Ammon's horn (tissue), 1 donor: Measurements from ENCODE around the gene TOR1A.

Source experiments
- DNase-seq: peaks from one replicate; pipeline ENCODE4 v3.0.0-alpha.2; 2016; ENCODE audit warnings: low spot score

Gene TOR1A

GRCh38 chr9:129823935-129824601 lies at the start of gene TOR1A:
TSS of gene TOR1A (minus strand) at chr9:129824136. CDS start at chr9:129824085, 51 bp downstream.
- peak; percentile 95 for DNase-seq

- DNase-seq = no peak
These were observed 47.1 kb upstream of the TOR1A start for GRCh38 chr9:129871046-129871445.

GRCh38 chr9:129869585-129870501 lies 45.9 kb upstream of the TOR1A start:
- DNase-seq = no peak

DNA sequence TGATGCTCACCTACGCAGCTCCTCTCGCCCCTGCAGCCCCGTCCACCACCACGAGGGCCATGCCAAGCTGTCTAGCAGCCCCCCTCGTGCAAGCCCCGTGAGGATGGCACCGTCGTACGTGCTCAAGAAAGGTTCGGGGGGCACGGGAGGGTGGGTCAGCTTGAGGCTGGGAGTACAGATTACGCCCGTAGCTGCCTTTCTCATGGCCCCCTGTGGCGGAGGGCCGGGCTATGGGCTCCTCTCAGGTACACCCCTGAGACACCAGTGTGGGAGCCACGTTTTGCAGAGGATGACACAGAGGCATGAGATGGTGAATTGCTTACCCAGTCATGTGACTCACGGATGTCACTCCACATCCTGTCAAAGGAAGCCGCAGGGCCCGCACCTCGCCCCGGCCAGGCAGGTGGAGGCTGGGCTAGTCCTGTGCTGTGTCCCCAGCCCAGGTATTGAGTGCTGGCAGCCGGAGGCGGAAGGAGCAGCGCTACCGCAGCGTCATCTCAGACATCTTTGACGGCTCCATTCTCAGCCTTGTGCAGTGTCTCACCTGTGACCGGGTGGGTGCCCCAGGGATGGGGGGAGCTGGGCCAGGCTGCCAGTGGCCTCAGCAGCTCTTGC lies 45.0 kb upstream of the TOR1A start:
- DNase-seq = no peak

DNA sequence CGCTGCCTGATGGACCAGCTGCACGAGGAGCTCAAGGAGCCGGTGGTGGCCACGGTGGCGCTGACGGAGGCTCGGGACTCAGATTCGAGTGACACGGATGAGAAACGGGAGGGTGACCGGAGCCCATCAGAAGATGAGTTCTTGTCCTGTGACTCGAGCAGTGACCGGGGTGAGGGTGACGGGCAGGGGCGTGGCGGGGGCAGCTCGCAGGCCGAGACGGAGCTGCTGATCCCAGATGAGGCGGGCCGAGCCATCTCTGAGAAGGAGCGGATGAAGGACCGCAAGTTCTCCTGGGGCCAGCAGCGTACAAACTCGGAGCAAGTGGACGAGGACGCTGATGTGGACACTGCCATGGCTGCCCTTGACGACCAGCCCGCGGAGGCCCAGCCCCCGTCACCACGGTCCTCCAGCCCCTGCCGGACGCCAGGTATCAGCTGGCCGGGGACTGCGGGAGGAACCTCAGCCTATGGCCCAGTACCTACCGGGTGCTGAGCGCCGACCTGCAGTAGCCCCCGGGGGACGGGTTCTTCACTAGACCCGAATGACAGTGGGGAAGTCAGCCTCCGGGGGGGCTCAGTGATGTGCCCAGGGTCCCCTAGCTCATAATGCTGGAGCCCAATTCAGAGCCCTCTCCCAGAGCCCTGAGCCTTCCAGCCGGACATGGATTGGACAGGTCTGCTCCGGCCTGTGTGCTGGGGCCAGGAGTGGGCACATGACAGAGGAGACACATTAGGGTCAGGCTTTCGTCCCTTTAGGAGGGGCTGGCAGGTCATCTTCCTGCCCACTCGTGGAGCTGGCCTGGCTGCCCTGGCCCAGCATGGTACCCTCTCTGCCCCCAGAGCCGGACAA lies 44.3 kb upstream of the TOR1A start:
- no peak for DNase-seq

DNA sequence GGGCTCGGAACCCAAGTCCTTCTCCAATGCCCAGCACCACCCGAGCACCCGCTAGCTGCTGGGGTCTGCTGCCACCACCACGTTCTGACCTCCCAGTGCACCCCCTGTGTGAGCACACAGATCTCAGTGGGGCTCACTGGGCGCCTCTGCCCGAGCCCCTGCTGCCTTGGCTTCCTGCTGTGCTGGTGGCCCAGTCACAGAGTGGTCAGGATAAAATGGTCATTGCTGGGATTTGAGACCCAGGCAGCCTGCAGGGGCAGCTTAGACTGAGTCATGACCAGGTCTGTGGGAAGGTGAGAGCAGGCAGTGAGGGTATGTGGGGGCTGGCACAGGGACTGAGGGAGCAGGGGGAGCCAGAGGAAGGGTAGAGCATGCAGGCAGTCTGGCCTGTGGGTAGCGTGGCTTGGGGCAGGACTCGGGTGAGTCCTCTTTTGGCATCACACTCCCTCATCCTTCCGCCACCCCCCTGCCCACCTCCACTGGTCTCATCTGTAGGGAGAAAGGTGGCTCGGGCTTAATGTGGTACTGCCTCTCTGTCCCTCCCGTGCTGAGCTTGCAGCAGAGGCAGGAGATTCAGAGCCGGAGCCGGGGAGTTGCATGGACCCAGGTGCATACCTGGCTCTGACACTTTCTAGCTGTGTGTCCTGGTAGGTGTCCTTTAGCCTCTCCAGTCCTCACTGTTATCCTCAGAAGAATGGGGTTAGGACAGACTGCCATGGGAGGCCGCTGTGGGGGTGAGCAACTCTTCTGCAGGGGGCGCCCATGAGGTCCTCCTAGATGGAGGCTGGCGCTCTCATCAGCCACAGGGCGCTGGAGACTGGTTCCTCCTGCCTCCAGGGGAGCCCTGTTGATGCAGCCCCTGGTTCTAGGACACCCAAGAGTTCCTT lies 43.4 kb upstream of the TOR1A start:
- no peak for DNase-seq

- DNase-seq = peak; percentile 69
These were observed 42.6 kb upstream of the TOR1A start for GRCh38 chr9:129866394-129867135.

- no peak for DNase-seq
These were observed 41.9 kb upstream of the TOR1A start for GRCh38 chr9:129865668-129866320.

DNA sequence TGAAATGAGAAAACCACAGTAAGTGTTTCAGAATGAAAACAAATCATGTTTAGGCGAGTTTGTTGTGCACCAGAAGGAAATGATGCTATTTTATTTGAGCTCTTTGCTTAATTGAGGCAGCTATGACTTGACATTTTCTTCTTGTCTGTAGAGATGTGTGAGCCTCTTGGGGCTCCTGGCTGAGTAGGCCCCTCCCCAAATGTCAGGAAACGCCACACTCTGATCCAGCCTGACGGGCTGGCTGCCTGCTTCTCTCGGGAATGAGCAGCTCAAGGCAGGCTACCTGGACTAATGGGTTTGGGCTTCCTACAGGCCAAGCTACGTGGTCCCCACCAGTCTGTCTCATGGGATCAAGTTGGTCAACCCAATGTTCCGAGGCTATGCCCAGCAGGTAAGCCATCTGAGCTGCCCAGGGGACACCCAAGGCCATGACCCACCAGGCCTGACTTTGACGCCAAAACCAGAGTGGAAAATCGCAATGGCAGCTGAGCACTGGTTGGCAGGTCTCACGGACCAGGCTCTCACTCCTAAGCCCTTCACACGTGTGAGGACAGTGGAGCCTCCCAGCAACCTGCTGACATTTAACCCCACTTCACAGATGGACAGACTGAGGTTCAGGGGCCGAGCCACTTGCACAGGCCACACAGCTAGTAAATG lies 41.2 kb upstream of the TOR1A start:
- no peak for DNase-seq

DNA sequence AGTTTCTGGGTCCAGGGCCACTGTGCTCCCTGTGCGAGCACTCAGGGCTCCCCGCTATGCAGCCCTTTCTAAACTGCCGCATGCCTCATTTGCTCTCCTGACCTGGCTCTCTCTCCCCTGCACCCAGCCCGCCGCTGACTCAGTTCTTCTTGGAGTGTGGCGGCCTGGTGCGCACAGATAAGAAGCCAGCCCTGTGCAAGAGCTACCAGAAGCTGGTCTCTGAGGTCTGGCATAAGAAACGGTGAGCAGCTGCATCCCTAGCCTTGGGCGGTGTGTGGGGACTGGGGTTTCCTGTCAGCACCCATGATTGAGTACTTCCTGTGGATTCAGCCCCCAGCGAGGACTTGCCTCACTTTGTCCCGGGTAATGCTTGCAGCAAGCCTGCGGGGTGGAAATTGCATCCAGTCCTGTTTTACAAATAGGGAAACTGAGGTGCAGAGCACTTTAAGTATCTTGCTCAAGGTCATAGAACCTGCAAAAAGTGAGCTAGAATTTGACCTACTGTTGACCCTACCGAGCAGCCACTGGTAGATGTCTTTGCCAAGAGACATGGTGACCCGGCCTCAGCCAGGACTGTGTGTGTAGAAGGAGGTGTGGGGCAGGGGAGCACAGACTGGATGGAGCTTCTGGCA lies 39.2 kb upstream of the TOR1A start:
- DNase-seq = no peak

DNA sequence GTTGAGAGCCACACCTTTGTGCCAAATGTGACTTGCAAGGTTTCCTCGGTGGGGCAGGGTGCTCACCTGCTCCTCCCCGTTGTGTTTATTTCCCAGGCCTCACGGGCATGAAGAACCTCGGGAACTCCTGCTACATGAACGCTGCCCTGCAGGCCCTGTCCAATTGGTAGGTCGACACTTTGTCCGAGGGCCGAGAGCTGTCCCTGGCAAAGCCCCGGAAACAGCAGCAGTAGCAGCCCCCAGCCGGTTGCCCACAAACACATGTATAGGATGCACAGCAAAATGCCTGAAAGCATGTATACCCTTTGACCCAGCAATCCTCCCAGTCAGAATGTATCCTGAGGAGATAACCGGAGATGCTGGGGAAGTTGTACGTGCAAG lies 37.5 kb upstream of the TOR1A start:
- DNase-seq = no peak

- DNase-seq = no peak
These were observed 36.9 kb upstream of the TOR1A start for GRCh38 chr9:129860653-129861446.

DNA sequence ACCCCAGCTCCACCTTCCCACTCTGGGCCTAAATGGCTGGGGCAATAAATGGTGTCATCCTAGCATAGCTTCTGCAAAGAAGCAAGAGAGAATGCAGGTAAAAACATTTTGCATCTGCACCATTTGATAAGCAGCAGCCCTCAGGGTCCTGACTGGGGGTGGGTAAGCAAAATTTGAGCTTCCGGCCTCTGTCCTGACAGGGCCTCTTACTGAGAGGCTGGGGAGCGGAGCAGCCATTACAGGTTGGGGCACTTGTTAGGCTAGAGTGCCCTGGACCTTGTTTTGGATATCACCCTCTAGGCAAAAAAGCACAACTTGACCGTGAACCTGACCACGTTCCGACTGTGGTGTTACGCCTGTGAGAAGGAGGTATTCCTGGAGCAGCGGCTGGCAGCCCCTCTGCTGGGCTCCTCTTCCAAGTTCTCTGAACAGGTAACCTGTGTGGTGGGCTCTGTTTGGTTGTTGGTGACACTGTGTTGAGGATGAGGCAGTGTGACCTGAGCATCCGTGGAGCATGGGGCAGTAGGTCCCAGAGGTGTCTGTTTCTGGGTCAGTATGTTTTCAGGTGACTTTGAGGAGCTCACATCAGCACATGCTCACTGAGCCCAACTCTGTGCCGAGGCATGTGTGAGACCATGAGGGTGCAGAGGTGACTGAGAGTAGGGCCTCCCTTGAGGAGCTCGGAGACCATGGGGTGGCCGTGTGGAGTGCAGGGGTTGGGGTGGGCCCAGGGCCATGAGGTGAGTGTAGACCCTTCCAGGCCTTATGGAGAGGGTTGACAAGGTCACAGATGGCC lies 34.4 kb upstream of the TOR1A start:
- DNase-seq = no peak

- DNase-seq = no peak
These were observed 33.3 kb upstream of the TOR1A start for GRCh38 chr9:129857207-129857606.

GRCh38 chr9:129854588-129855110 lies 30.7 kb upstream of the TOR1A start:
- no peak for DNase-seq

GRCh38 chr9:129853614-129854013 lies 29.7 kb upstream of the TOR1A start:
- no peak for DNase-seq

GRCh38 chr9:129852579-129852978 lies 28.6 kb upstream of the TOR1A start:
- no peak for DNase-seq
